ENCODE results near the gene TMEM175. TPM values are rescaled to one million over a fixed set of nuclear protein-coding genes. Genes with fewer than 3 reads are reported as not detected.

The TMEM175 gene, protein sequence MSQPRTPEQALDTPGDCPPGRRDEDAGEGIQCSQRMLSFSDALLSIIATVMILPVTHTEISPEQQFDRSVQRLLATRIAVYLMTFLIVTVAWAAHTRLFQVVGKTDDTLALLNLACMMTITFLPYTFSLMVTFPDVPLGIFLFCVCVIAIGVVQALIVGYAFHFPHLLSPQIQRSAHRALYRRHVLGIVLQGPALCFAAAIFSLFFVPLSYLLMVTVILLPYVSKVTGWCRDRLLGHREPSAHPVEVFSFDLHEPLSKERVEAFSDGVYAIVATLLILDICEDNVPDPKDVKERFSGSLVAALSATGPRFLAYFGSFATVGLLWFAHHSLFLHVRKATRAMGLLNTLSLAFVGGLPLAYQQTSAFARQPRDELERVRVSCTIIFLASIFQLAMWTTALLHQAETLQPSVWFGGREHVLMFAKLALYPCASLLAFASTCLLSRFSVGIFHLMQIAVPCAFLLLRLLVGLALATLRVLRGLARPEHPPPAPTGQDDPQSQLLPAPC
- total RNA-seq, result 30.3 TPM

DNA sequence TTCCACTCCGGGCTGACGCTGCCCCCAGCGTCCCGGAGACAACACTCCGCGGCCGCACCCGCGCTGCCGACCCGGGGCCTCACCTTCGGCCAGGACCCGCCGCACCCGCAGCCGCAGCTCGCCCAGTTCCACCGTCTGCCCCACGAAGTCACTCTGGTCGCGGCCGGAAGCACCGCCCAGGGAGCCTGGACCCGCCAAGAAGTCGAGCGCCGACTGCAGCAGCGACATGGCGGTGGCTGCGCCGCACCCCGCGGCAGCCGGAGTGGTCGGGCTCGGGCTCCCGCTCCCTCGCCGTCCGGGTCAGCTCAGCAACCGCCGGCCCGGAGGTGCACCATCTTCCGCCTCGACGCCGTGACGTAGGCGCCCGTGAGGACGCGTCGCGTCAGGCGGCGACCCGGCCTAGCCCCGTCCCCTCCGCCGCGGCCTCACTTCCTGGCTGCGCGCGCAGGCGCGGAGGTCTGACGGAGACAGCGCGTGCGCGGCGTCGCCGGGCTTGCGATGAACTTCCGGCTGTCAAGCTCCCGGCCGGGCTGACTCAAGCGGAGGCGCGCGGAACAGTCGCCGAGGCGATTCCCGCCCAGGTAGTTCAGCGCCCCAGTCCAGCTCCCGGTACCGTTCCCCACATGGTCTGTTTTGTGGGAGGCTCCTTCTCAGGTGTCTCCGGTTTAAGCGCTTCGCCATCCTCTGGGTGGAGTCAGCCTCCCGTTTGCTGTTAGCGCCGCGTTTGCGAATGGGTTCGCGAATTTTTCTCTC lies at the start of gene TMEM175, which contains the start of gene GAK:
TMEM175 (plus strand) TSS at position 501 of the 753 bp plus-strand sequence. CDS start 15,280 bp downstream, outside the sequence.
GAK (minus strand) TSS at position 357 of the 753 bp plus-strand sequence; CDS start at position 228, 129 bp downstream.
- peak; percentile 85 for DNase-seq

DNA sequence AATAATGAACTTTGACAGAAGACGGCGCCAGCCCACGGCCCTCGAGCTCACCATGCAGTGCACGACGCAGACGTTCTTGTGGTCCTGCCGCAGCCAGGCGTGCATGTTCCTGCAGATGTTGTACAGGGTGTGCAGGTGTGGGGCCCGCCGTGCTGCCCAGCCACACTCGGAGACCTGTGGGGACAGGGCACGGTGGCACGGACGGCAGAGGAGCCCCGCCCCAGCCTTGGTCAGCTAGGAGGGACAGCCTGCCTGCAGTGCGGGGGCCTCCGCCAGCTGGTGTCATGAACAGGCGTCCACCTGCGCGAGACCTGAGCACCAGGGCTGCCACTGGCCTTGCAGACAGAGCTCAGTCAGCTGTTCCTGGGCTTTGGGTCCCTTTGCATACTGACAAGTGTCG lies 49.6 kb upstream of the TMEM175 start:
- DNase-seq, result no peak

DNA sequence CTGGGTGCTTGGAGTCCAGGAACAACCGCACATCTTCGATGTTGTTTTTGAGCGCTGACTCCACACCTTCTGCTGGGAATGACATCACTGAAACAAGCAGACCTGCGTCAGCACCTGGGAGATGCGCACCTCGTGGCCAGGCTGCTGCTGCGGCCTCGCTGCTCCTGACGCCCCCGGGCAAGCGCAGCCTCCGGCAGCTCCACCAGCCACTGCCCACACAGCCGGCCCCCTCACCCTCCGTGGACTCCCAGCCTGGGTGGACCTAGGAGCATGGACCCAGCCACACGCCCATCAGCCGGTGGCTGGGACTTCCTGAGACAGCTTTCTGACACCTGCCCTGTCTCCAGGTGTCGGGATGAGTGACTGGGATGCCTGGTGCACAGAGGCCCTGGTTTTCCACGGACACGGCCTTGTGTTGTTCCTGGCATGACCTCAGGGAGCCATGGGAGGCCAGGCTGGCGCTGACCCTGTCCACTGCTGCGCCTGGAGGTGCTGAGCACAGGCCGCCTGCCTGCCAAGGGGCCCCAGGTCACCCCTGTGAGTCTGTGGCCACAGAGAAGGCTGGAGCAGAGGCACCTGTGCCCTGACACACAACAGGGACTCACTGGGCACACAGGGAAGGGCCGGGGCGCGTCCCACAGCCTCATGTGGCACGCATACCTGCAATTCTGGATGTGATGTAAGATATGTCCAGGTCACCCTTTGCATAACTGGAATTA lies 48.7 kb upstream of the TMEM175 start:
- DNase-seq, result no peak

DNA sequence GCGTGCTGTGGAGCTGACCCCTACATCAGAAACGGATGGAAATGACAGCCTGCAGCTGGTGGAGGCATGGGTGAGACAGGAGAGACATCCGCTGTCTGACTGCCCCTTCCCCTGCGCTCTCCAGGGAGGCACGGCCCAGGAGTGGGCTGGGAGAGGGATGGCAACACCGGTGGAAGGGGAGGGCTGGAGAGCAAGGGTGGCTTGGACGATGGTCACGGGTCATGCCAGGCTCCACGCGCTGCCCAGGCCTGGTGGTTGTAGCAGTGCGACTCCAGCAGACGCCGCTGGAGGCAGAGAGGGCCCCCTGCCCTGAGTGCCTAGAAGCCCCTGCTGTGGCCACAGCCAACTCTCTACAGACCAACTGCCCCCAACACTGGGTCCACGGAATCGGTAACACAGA lies 48.0 kb upstream of the TMEM175 start:
- no peak for DNase-seq

DNA sequence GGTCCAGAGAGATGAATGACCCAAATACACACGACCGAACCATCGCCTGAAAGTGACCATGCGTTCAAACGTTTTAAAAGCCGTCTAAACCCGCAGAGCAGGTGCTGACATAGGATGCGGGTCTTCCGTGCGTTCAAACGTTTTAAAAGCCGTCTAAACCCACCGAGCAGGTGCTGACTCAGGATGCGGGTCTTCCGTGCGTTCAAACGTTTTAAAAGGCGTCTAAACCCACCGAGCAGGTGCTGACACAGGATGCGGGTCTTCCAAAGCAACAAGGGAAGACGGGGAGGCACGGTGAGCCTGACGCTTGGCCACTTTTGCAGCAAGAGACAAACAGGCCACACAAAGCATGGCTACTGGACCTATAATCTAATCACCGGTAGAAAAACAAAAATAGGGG lies 47.4 kb upstream of the TMEM175 start:
- DNase-seq, result no peak

DNA sequence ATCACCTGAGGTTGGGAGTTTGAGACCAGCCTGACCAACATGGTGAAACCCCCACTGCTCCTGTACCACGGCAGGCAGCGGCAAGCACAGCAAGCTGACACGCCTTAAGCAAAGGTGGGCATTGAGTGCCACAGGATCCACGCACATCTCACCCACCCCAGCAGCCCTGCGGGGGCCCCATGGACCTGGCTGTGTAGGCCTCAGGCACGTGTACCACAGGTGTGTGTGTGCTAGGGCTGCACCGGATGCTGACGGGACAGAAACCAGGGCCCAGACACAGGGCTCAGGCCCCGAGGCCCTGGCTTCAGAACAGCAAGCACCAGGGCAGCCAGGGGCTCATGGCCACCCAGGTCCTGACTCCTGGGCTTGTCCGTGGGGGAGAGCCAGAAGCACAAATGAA lies 46.9 kb upstream of the TMEM175 start:
- no peak for DNase-seq

DNA sequence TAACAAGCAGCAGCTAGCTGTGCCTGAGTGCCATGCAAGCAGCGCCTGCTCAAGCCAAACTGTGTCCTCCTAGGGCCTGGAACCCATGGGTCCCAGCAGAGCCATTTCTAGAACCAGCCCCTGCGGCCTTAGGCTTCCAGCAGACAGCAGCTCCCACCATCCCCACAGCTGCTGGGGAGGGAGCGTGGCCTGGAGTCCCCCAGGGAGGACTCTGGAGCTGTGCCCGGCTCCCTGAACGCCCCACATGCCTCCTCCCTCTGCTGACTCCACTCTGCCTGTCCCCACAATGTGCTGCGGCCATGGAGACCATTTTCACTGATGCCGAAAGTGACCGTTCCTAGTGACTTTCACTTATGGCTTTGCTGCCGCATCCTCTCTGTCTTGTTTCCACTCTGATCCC lies 46.0 kb upstream of the TMEM175 start:
- DNase-seq, result no peak

DNA sequence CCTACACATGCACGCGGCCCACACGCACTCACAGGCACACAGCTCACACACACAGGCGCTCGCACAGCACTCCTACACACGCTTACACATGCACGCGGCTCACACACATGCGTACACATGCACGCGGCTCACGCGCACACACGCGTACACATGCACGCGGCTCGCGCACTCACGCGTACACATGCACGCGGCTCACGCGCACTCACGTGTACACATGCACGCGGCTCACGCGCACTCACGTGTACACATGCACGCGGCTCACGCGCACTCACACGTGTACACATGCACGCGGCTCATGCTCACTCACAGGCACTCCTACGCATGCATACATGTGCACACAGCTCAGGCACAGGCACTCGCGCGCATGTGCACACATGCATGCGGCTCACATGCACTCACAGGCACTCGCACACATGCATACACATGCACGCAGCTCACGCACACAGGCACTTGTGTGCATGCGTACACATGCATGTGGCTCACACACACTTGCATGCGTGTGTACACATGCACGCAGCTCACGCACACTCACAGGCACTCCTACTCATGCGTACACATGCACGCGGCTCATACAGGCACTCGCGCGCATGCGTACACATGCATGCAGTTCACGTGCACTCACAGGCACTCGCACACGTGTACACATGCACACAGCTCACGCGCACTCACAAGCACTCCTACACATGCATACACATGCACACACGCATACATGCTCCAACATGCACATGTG lies 45.1 kb upstream of the TMEM175 start:
- DNase-seq, result no peak

DNA sequence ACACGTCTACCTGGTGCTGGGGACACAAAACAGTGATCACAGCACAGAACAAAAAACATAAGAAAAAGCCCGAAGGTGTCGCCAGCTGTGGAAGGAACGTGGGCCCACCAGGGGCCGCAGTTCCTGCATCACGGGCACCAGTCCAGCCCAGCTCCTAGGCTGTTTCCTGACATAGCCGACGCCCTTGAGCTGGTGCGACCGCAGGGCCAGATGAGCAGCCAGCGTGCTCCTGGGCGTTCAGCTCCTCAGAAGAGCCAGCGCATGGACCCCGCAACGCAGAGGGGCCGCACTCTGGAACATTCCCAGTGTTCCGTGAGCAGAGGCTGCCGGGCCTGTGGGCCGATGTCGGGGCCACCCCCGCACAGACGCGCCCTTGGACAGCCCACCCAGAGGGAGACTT lies 44.2 kb upstream of the TMEM175 start:
- no peak for DNase-seq

DNA sequence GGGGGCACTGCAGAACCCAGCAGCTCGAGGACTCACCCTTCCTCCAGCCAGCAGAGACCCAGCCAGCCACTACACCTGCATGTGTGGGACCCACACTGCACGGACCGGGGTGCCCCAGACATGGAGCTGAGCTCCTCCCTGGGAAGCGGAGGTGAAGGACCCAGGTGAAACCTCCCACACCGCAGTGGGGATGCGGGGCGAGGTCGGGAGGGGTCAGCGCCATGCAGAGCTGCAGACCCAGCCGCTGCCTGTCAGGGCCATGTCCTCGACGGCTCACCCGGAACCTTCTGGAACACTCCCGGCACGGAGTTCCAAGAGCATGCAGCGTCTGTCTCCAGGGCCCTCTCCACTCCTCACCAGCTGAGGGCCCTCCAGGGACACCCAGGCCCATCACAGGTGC lies 42.7 kb upstream of the TMEM175 start:
- DNase-seq, result no peak

DNA sequence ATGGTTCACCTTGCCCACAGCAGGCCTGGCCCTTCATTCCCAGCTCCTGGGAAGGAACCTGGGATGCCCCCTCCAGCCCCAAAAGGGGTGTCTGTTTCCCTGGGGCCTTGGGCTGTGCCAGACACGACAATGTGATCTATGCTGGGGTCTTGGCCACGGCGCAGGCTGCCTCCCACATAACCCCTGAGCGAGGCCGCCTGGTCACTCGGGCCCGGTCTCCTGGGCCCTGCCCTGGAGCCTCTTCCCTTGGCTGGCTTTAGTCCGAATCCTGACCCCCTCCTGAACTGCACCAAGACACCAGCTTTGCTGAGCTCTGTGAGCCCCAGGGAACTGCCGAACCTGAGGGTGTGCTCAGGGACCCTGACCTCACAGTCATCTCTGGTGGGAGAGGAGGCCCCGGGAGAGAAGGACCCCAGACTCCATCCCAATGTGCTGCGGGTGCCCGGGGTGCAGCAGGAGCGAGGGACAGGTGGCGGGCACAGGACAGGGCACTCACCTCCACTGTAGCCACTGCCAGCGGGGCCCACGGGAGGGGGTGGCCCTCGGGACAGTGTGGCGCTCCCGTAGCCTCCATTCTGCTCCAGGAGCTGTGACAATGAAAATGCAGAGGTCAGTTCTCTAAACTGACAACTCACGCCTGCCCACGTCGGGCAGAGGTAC lies 42.1 kb upstream of the TMEM175 start:
- no peak for DNase-seq

DNA sequence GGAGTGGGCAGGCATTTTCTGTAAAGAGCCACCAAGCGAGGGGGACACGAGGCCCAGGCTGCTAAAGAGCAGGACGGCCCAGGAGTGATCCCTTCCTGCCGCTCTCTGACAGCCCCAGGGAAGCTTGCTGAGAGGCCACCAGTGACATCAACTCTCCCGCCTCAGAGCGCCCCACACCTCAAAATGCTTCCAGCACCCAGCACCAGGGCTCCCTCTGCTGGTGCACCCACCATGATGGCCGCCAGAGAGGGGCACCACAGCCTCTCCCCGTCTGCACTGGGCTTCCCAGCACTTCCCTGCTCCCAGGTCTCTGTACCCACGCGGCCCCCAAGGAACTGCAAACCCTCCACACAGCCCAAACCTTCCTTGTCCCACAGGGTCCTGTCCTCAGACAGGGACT lies 40.5 kb upstream of the TMEM175 start:
- no peak for DNase-seq

DNA sequence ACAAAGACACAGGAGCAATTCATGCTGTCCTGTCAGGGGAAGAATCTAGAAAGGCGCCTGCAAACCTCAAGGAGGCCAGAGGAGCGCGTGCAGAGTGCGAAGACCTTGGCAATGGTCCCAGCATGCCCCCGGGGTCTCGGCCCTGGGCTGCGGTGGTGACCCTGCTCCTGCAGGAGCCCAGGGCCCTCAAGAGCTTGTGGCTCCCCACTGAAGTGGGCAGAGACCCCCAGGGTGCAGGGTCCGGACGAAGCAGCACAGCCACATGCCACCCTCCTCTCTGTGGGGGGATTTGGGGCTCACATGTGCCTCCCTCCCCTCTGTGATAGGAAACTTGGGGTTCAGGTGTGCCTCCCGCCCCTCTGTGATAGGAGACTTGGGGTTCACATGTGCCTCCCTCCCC lies 39.5 kb upstream of the TMEM175 start:
- no peak for DNase-seq

DNA sequence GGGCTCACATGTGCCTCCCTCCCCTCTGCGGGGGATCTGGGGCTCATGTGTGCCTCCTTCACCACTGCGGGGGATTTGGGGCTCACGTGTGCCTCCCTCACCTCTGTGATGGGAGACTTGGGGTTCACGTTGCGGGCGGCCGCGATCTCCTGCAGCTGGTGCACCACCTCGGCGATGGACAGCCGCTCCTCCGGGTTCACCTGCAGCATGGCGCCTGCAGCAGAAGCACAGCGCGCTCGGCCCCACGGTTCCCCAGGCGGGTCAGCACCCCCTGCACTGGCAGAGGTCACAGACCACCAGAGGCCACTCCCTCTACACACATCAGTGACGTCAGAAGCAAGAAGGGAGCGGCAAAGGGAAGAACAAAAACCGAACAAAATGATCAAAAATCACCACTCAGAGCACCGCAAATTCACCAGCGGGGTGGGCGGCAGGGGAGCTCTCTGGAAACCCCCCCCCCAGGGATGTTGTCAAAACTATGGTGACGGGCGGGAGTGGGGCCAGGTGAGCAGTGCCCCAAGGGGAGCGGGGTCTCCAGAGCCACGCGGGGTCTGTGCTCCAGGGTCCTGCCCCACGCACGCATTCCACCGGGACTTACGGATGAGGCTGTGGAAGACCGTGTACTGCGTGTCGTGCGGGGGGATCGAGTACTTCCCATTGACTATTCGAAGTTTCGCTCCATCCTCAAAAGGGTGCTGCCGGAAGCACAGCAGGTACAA lies 38.8 kb upstream of the TMEM175 start:
- no peak for DNase-seq

DNA sequence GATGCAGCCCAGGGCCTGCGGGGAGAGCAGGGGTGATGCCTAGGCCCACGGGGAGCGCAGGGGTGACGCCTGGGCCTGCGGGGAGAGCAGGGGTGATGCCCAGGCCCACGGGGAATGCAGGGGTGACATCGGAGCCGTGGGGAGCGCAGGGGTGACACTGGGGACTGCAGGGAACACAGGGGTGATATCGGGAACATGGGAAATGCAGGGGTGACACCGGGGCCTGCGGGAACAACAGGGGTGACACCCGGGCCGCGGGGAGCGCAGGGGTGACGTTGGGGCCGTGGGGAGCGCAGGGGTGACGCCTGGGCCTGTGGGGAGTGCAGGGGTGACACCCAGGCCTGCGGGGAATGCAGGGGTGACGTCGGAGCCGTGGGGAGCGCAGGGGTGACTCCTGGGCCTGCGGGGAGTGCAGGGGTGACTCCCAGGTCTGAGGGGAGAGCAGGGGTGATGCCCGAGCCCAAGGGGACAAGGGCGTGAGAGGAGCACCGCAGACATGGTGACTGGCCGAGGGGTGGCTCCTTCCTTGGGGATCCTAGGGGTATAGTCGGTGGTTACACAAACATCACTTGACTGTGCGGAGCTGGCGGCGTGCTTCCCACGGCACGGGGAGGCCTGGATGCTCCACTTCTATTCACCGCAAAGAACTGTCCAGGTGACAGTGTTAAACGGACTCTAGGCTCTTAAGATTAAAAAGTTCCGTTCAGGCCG lies 38.1 kb upstream of the TMEM175 start:
- DNase-seq, result no peak

DNA sequence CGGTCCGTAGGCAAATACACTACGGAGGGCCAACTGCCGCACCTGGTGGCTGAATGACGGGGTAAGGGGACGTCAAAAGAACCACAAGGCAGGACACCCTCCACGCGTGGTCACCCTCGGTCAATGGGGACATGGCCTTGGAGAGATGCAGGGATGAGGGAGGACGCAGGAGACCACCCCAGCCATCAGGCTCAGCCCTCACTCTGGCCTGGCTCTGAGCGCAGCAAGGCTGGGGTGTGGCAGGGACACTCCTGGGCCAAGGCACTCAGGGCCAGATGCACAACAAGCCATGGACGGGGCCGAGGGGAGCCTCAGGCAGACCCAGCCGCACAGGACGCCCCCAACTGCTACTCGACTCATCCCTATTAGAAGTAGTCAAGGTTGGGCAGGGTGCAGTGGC lies 36.7 kb upstream of the TMEM175 start:
- DNase-seq, result no peak

DNA sequence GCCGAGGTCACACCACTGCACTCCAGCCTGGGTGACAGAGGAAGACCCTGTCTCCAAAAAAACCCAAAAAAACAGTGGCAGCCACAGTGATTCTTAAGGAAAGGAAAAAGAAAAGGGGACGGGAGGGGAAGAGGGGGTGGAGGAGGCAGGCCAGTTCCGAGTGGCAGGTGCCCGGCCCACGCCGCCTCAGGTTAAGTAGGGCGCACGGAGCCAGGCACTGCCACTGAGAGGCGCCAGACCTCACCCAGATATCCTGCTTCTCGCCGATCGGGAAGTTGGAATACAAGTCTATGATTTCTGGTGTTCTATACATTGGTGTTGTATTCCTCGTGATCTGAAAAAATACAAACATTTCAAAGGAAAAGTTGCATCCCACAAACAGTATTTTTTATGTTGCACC lies 36.0 kb upstream of the TMEM175 start:
- no peak for DNase-seq

DNA sequence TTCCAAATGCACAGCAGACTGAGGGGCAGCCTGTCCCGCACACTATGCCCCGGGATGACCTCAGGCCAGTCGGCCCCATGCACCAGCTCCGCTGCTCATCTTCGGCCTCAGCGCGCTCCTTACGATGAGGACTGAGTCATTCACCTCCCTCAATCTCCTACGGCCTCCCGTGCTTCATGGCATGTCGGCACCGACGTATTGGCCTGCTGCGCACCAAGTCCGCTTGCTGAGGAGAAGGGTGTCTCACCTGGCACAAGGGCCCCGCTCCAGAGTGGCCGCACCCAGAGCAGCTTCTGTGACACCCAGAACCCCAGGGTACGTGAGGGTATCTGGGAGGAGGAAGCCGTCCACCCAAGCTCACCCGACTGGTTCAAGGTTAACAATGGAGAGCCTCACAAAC lies 35.6 kb upstream of the TMEM175 start:
- no peak for DNase-seq

DNA sequence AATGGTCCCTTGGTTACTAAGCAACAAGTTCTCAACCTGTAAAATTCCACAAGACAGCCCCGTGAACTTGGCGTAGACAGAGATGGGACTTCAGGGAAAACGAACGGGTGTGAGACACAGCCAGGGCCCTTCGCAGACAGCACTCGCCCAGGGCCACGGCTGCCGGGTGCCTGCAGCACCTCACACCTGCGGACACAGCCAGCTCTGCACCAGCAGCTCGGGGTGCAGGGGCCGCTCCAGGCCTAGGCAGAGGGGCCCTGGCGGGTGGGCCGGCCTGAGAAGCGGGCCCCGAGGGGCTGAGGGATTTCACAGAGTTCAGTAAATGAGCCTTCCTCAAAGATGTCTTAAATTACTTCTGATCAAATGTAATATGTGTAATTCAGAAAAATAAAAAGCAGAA lies 34.1 kb upstream of the TMEM175 start:
- DNase-seq, result no peak

DNA sequence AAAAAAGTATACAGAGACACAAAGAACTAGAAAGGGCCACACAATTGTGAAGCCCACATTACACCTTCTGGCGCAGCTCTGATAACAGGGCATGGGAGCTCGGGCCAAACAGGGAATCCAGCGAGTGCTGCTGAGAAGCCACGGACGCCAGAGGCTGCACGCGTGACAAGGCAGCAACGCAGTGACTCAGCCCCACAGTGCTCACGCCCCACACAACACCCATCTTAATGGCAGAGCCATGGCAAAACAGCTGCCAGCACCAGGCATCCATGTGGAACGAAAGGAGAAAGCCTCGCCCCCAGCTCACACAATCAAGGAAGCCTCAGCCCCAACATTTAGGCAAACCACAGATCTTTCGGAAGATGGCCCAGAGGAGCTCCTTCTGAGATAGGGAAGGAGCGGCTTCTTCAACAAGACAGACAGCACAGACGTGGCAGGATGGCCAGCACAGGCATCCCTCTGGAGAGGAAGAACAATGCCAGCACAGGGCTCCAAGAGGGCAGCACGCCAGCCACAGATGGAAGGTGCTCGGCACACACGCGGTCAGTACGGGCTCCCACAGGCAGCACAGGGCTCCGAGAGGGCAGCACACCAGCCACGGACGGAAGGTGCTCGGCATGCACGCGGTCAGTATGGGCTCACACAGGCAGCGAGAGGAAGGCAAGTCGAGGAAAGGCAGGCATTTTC lies 33.2 kb upstream of the TMEM175 start:
- DNase-seq, result no peak

All from occipital lobe (tissue), 2 donors.